Esophagus muscularis mucosa (tissue), 3 donors: Measurements from ENCODE around the gene POLK.

Source experiments
- POLR2A ChIP-seq: fragments of 450-650 bp; IDR thresholded peaks from one replicate; pipeline ENCODE4 v1.6.1; 2017; ENCODE audit warnings: antibody characterized with exemption, moderate library complexity, mild to moderate bottlenecking, low read depth
- POLR2AphosphoS5 ChIP-seq, 2 donors: sonication (generic); formaldehyde crosslinking; IDR thresholded peaks; one replicate each; pipeline ENCODE4 v1.6.1; 2017; ENCODE audit warnings: antibody characterized with exemption in 2 of 2
- TF ChIP-seq, protein P1 (sequence below), 3 experiments: fragments of 200-600 bp in 2 of 3; fragments of 450-650 bp in 1 of 3; sonication (generic) in 2 of 3; IDR thresholded peaks; one replicate each; pipeline ENCODE4 v1.5.1; 2017 to 2019; ENCODE audit warnings: antibody characterized with exemption in 3 of 3, mild to moderate bottlenecking in 2 of 3, moderate library complexity in 1 of 3

DNA sequence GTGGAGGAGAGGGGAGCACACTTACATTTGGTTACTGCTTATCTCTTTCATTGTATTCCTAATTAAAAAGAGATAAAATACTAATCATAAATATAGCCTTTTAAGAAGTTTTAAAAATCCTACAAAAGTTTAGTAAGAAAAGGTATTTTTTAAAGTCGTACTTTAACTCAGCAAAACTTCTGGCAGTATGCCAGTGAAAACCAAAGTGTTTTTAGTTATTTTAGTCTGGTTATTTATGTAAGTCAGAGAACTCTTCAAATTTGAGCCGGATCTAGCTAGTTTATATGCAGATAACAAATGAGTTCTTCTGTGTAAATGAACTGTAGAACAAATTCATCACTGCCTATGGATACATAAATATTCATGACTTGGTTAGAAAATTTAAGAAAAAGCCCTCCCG is 63.1 kb downstream of the POLK start:
- TF ChIP-seq, protein P1, sequence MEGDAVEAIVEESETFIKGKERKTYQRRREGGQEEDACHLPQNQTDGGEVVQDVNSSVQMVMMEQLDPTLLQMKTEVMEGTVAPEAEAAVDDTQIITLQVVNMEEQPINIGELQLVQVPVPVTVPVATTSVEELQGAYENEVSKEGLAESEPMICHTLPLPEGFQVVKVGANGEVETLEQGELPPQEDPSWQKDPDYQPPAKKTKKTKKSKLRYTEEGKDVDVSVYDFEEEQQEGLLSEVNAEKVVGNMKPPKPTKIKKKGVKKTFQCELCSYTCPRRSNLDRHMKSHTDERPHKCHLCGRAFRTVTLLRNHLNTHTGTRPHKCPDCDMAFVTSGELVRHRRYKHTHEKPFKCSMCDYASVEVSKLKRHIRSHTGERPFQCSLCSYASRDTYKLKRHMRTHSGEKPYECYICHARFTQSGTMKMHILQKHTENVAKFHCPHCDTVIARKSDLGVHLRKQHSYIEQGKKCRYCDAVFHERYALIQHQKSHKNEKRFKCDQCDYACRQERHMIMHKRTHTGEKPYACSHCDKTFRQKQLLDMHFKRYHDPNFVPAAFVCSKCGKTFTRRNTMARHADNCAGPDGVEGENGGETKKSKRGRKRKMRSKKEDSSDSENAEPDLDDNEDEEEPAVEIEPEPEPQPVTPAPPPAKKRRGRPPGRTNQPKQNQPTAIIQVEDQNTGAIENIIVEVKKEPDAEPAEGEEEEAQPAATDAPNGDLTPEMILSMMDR (IDR thresholded peaks at IDR 0.05), result no peak
- TF ChIP-seq POLR2AphosphoS5 (IDR thresholded peaks at IDR 0.05), result no peak
- no peak for TF ChIP-seq POLR2A
